Astrocyte (in vitro differentiated cells and primary cell): ENCODE data around the gene PCYOX1L. TPM values are rescaled to one million over a fixed set of nuclear protein-coding genes. Genes with fewer than 3 reads are reported as not detected.

Source experiments
- DNase-seq: peaks from one replicate; pipeline ENCODE4 v3.0.0-alpha.2; 2010; ENCODE audit warnings: low read depth
- FAIRE-seq: peaks from 2 replicates; lab custom pipeline; 2011; peaks lifted over from hg19 to GRCh38; lab: Jason Lieb, UNC
- H2AFZ ChIP-seq: 2 replicates; pipeline ENCODE4 v1.6.0; 2012; ENCODE audit warnings: low read depth, low read length, inconsistent platforms
- H3K27ac ChIP-seq: 2 replicates; pipeline ENCODE4 v1.5.1; 2011; ENCODE audit warnings: low read depth, low read length, inconsistent platforms
- H3K27me3 ChIP-seq: 2 replicates; pipeline ENCODE4 v1.6.0; 2011; ENCODE audit warnings: low read length, inconsistent platforms; ENCODE audit not compliant: insufficient read depth
- H3K36me3 ChIP-seq: 2 replicates; pipeline ENCODE4 v1.5.1; 2011; ENCODE audit warnings: low read length, inconsistent platforms; ENCODE audit not compliant: insufficient read depth
- H3K4me1 ChIP-seq: 2 replicates; pipeline ENCODE4 v1.5.1; 2011; ENCODE audit warnings: low read length, inconsistent platforms; ENCODE audit not compliant: insufficient read depth
- H3K4me2 ChIP-seq: 2 replicates; pipeline ENCODE4 v1.6.0; 2012; ENCODE audit warnings: low read length, inconsistent platforms
- H3K4me3 ChIP-seq: 2 replicates; pipeline ENCODE4 v1.5.1; 2011; ENCODE audit warnings: low read depth, mild to moderate bottlenecking, low read length, inconsistent platforms; ENCODE audit not compliant: insufficient read depth
- H3K79me2 ChIP-seq: 2 replicates; pipeline ENCODE4 v1.6.0; 2012; ENCODE audit warnings: mild to moderate bottlenecking, low read length, inconsistent platforms; ENCODE audit not compliant: insufficient read depth
- H3K9ac ChIP-seq: 2 replicates; pipeline ENCODE4 v1.6.0; 2012; ENCODE audit warnings: mild to moderate bottlenecking, low read length, inconsistent platforms
- H3K9me3 ChIP-seq: 2 replicates; pipeline ENCODE4 v1.5.1; 2012; ENCODE audit warnings: low read depth, mild to moderate bottlenecking, low read length, inconsistent platforms; ENCODE audit not compliant: insufficient read depth
- H4K20me1 ChIP-seq: 2 replicates; pipeline ENCODE4 v1.6.0; 2012; ENCODE audit warnings: low read length, inconsistent platforms; ENCODE audit not compliant: insufficient read depth
- H3K27ac Mint-ChIP-seq: one replicate; pipeline ENCODE4 v1.8.0; 2021; ENCODE audit warnings: mild to moderate bottlenecking, mixed read lengths; ENCODE audit not compliant: unreplicated experiment
- H3K27me3 Mint-ChIP-seq: one replicate; pipeline ENCODE4 v1.8.0; 2021; ENCODE audit warnings: low read depth, mixed read lengths; ENCODE audit not compliant: unreplicated experiment
- H3K36me3 Mint-ChIP-seq: one replicate; pipeline ENCODE4 v1.8.0; 2021; ENCODE audit warnings: low read depth, mixed read lengths; ENCODE audit not compliant: unreplicated experiment
- H3K4me1 Mint-ChIP-seq: one replicate; pipeline ENCODE4 v1.8.0; 2021; ENCODE audit warnings: low read depth, mixed read lengths; ENCODE audit not compliant: unreplicated experiment
- H3K4me3 Mint-ChIP-seq: one replicate; pipeline ENCODE4 v1.8.0; 2021; ENCODE audit warnings: mild to moderate bottlenecking, moderate library complexity, mixed read lengths; ENCODE audit not compliant: unreplicated experiment
- H3K9me3 Mint-ChIP-seq: one replicate; pipeline ENCODE4 v1.8.0; 2021; ENCODE audit warnings: mild to moderate bottlenecking, mixed read lengths; ENCODE audit not compliant: unreplicated experiment
- CTCF ChIP-seq: IDR thresholded peaks from 2 replicates; pipeline ENCODE4 v1.5.1; 2011; ENCODE audit warnings: low read depth, mild to moderate bottlenecking, inconsistent platforms, low read length, moderate library complexity; ENCODE audit not compliant: insufficient read depth
- EZH2 ChIP-seq: IDR thresholded peaks from 2 replicates; pipeline ENCODE4 v1.6.1; 2012; ENCODE audit warnings: mild to moderate bottlenecking, low read length, inconsistent platforms; ENCODE audit not compliant: insufficient read depth
- total RNA-seq: library from RNA; stranded (reverse); gene quantifications from 2 replicates; pipeline ENCODE4 v1.2.1, GENCODE V29; 2021

The PCYOX1L gene
- total RNA-seq, 1 donor from 2014 or later: 16.6 TPM

GRCh38 chr5:149380466-149381121 is 22.7 kb downstream of the PCYOX1L start:
- no peaks in the 10 kb centered on the region for H3K9me3 Mint-ChIP-seq
- no peak overlapping the region for H3K4me3 Mint-ChIP-seq
- H3K27ac ChIP-seq: no peak overlapping the region
- FAIRE-seq (no peak), DNase-seq (peak; percentile 23)
- H3K36me3 Mint-ChIP-seq: peaks cover 2% of the 10 kb centered on the region
- H3K4me1 Mint-ChIP-seq: peaks cover 34% of the 10 kb centered on the region
- H3K4me3 ChIP-seq: no peak overlapping the region
- H3K4me2 ChIP-seq: no peak overlapping the region
- no peak overlapping the region for H2AFZ ChIP-seq
- H3K27me3 ChIP-seq: no peaks in the 10 kb centered on the region
- TF ChIP-seq EZH2: no peak
- no peak for TF ChIP-seq CTCF
- H3K79me2 ChIP-seq: no peaks in the 10 kb centered on the region
- peaks cover 3% of the 10 kb centered on the region for H3K9me3 ChIP-seq
- H3K27me3 Mint-ChIP-seq: peaks cover 1% of the 10 kb centered on the region
- H3K36me3 ChIP-seq: no peaks in the 10 kb centered on the region
- no peak overlapping the region for H3K27ac Mint-ChIP-seq
- H4K20me1 ChIP-seq: no peaks in the 10 kb centered on the region
- H3K9ac ChIP-seq: no peak overlapping the region
- peaks cover 10% of the 10 kb centered on the region for H3K4me1 ChIP-seq

- TF ChIP-seq CTCF: no peak
- no peak for TF ChIP-seq EZH2
- FAIRE-seq (no peak), DNase-seq (no peak)
- H3K4me1 ChIP-seq: peaks cover 10% of the 10 kb centered on the region
- no peak overlapping the region for H3K27ac ChIP-seq
- H3K79me2 ChIP-seq: no peaks in the 10 kb centered on the region
- Mint-ChIP-seq H3K36me3 (peaks cover 2% of the 10 kb centered on the region), H3K27me3 (peaks cover 1% of the 10 kb centered on the region), H3K4me3 (no peak overlapping the region), H3K4me1 (peaks cover 37% of the 10 kb centered on the region), H3K27ac (peak overlapping the region; percentile 58), H3K9me3 (no peaks in the 10 kb centered on the region)
- H3K4me3 ChIP-seq: no peak overlapping the region
- H2AFZ ChIP-seq: peak overlapping the region; percentile 83
- peaks cover 3% of the 10 kb centered on the region for H3K9me3 ChIP-seq
- no peaks in the 10 kb centered on the region for H3K36me3 ChIP-seq
- H3K27me3 ChIP-seq: no peaks in the 10 kb centered on the region
- H4K20me1 ChIP-seq: no peaks in the 10 kb centered on the region
- peak overlapping the region; percentile 38 for H3K9ac ChIP-seq
- peak overlapping the region; percentile 42 for H3K4me2 ChIP-seq
These were observed 23.6 kb downstream of the PCYOX1L start for GRCh38 chr5:149381261-149381985.

GRCh38 chr5:149381986-149382338 is 24.1 kb downstream of the PCYOX1L start:
- Histone ChIP-seq H3K27ac (no peak overlapping the region), H4K20me1 (no peaks in the 10 kb centered on the region), H3K36me3 (no peaks in the 10 kb centered on the region), H3K4me3 (no peak overlapping the region), H3K9me3 (peaks cover 3% of the 10 kb centered on the region), H3K27me3 (no peaks in the 10 kb centered on the region), H3K9ac (no peak overlapping the region), H3K79me2 (no peaks in the 10 kb centered on the region), H3K4me2 (peak overlapping the region; percentile 42), H3K4me1 (peaks cover 10% of the 10 kb centered on the region), H2AFZ (peak overlapping the region; percentile 83)
- Mint-ChIP-seq H3K27ac (no peak overlapping the region), H3K4me3 (no peak overlapping the region), H3K27me3 (peaks cover 1% of the 10 kb centered on the region), H3K9me3 (no peaks in the 10 kb centered on the region), H3K4me1 (peaks cover 37% of the 10 kb centered on the region), H3K36me3 (peaks cover 2% of the 10 kb centered on the region)
- TF ChIP-seq EZH2: no peak
- peak; percentile 70 for TF ChIP-seq CTCF
- DNase-seq: no peak
- no peak for FAIRE-seq
